OCI-LY3 (cell line): ENCODE results near the gene BUD23.

ENCODE experiments used
- CTCF ChIP-seq: fragments of 200-600, 300-600 bp; sonication (generic); IDR thresholded peaks from 2 replicates; pipeline ENCODE4 v1.5.1; 2014; ENCODE audit warnings: antibody characterized with exemption, low read length, low read depth
- EZH2phosphoT487 ChIP-seq: fragments of 200-600 bp; shearing (Covaris generic); IDR thresholded peaks from 2 replicates; pipeline ENCODE4 v1.6.1; 2018; ENCODE audit warnings: antibody characterized with exemption, mixed run types, low read depth

DNA sequence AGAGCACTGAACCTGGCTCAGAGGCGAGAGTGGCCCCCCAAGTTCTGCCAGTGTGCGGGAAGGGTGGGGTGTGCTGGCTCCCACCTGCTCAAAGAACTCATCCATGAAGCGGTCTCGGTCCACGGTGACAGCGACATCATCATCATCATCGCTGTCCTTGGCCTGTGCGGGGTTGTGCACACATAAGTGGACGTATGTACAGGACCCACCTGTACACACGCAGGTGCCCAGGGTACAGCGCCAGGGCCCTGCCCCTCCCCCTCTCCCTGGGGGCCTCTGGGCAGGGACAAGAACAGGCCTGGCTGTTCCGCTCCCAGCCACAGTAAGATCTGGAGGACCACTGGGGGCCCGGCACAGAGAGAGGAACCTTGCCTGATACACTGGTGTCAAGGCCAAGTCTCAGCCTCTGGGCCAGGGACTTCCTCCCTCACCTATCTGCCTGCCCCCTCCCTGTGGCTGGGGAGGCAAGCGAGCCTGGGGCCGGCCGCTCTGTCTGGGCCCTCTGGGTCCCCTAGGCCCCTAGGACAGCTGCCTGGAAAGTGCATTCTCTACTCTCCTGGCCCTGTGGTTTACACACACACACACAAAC, 25.7 kb downstream of the BUD23 start:
- TF ChIP-seq CTCF, result no peak
- no peak for TF ChIP-seq EZH2phosphoT487
